KMS-11 (cell line): ENCODE results near the gene PRR9.

Experiments
- H2AFZ ChIP-seq: fragments of 200-600 bp; sonication (generic); 2 replicates; pipeline ENCODE4 v1.6.1; 2016; ENCODE audit warnings: antibody characterized with exemption, mixed run types, low read depth
- H3K27ac ChIP-seq: fragments of 200-600 bp; sonication (generic); 2 replicates; pipeline ENCODE4 v1.6.1; 2016; ENCODE audit warnings: mild to moderate bottlenecking, mixed run types
- H3K27me3 ChIP-seq: fragments of 200-600 bp; sonication (generic); 2 replicates; pipeline ENCODE4 v1.6.1; 2017; ENCODE audit warnings: mild to moderate bottlenecking, low read depth, mixed run types, moderate library complexity; ENCODE audit not compliant: insufficient read depth
- H3K36me3 ChIP-seq: fragments of 200-600 bp; sonication (generic); 2 replicates; pipeline ENCODE4 v1.6.1; 2017; ENCODE audit warnings: mild to moderate bottlenecking, mixed run types; ENCODE audit not compliant: insufficient read depth
- H3K4me1 ChIP-seq: fragments of 200-600 bp; sonication (generic); 2 replicates; pipeline ENCODE4 v1.6.1; 2016; ENCODE audit warnings: mild to moderate bottlenecking, low read depth, mixed run types; ENCODE audit not compliant: poor library complexity, severe bottlenecking
- H3K4me2 ChIP-seq: fragments of 200-600 bp; sonication (generic); 2 replicates; pipeline ENCODE4 v1.7.0; 2016; ENCODE audit warnings: mild to moderate bottlenecking, mixed run types
- H3K4me3 ChIP-seq: fragments of 200-600 bp; sonication (generic); IDR thresholded peaks from 2 replicates; pipeline ENCODE4 v1.6.1; 2017; ENCODE audit warnings: low read depth, low read length, mixed read lengths; ENCODE audit not compliant: insufficient read depth
- H3K79me2 ChIP-seq: fragments of 200-600 bp; sonication (generic); 2 replicates; pipeline ENCODE4 v1.6.1; 2016; ENCODE audit warnings: low read depth, mixed run types; ENCODE audit not compliant: insufficient read depth
- H3K9ac ChIP-seq: fragments of 200-600 bp; sonication (generic); 2 replicates; pipeline ENCODE4 v1.6.1; 2016; ENCODE audit warnings: mild to moderate bottlenecking, mixed run types
- H4K20me1 ChIP-seq: fragments of 200-600 bp; sonication (generic); 2 replicates; pipeline ENCODE4 v1.6.1; 2016; ENCODE audit warnings: mild to moderate bottlenecking, mixed run types; ENCODE audit not compliant: insufficient read depth
- CTCF ChIP-seq: fragments of 200-600 bp; sonication (generic); conservative IDR thresholded peaks from 2 replicates; pipeline ENCODE4 v1.6.1; 2017; ENCODE audit warnings: low read depth, mild to moderate bottlenecking, antibody characterized with exemption, low read length, moderate library complexity, mixed read lengths

PRR9 gene

DNA sequence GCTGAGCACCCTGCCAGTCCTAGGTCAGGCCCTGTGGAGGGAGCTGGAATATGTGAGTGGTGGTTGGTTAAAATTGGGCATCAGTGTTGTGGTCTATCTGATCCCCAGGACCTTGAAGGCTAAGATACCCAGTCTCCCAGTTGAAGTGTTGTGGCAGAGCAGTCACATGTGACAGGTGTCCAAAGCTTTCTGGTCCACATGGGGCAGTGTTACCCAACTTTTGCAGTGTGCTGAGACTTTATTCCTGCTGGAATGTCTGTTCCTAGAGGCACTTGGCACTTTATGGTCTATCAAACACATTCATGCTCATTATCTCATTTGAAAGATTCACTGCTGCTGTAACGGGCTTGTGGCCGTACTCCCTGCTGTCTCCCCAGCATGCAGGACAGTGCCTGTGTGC, 21.1 kb downstream of the PRR9 start:
- Histone ChIP-seq H3K36me3 (no peaks in the 10 kb centered on the region), H3K27me3 (no peaks in the 10 kb centered on the region), H3K4me1 (peaks cover 8% of the 10 kb centered on the region), H3K9ac (no peak overlapping the region), H3K4me3 (no peak overlapping the region), H3K4me2 (no peak overlapping the region), H4K20me1 (no peaks in the 10 kb centered on the region), H3K27ac (no peak overlapping the region), H3K79me2 (no peaks in the 10 kb centered on the region), H2AFZ (no peak overlapping the region)
- peak; percentile 82 for TF ChIP-seq CTCF

GRCh38 chr1:153242160-153242559, 24.8 kb downstream of the PRR9 start:
- no peaks in the 10 kb centered on the region for H4K20me1 ChIP-seq
- no peaks in the 10 kb centered on the region for H3K79me2 ChIP-seq
- no peak overlapping the region for H3K4me3 ChIP-seq
- H3K27me3 ChIP-seq = no peaks in the 10 kb centered on the region
- no peak overlapping the region for H3K4me2 ChIP-seq
- H3K9ac ChIP-seq = no peak overlapping the region
- no peak overlapping the region for H3K27ac ChIP-seq
- no peaks in the 10 kb centered on the region for H3K36me3 ChIP-seq
- H3K4me1 ChIP-seq = no peaks in the 10 kb centered on the region
- TF ChIP-seq CTCF = no peak
- no peak overlapping the region for H2AFZ ChIP-seq

- Histone ChIP-seq H3K9ac (no peak overlapping the region), H3K27ac (no peak overlapping the region), H3K4me1 (no peaks in the 10 kb centered on the region), H3K36me3 (no peaks in the 10 kb centered on the region), H3K4me2 (no peak overlapping the region), H2AFZ (no peak overlapping the region), H3K4me3 (no peak overlapping the region), H3K27me3 (no peaks in the 10 kb centered on the region), H3K79me2 (no peaks in the 10 kb centered on the region), H4K20me1 (no peaks in the 10 kb centered on the region)
- TF ChIP-seq CTCF = no peak
These were observed 28.1 kb downstream of the PRR9 start for GRCh38 chr1:153245466-153245865.

DNA sequence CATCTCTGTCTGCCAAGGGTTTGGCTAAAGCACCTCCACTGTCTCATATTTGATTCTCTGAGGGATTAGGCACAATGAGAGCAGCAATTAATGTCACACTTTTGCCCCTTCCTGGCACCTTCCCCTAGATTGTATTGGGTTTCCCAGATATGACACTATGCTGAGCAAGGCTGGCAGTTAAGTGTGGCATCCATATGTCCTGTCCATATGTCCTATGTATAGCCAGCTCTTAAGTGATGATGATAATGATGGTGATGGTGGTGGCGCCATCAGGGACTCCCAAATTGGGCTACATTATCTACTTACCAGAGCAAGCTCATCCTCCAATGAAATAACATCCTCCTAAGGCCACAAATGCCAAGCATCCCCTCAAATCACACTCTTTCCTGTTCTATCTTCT, 28.6 kb downstream of the PRR9 start:
- Histone ChIP-seq H3K27ac (no peak overlapping the region), H4K20me1 (no peaks in the 10 kb centered on the region), H3K4me1 (no peaks in the 10 kb centered on the region), H3K4me3 (no peak overlapping the region), H3K27me3 (no peaks in the 10 kb centered on the region), H2AFZ (no peak overlapping the region), H3K9ac (no peak overlapping the region), H3K36me3 (no peaks in the 10 kb centered on the region), H3K79me2 (no peaks in the 10 kb centered on the region), H3K4me2 (no peak overlapping the region)
- no peak for TF ChIP-seq CTCF

GRCh38 chr1:153246825-153247224, 29.4 kb downstream of the PRR9 start:
- no peaks in the 10 kb centered on the region for H3K27me3 ChIP-seq
- no peaks in the 10 kb centered on the region for H3K36me3 ChIP-seq
- no peak overlapping the region for H2AFZ ChIP-seq
- no peak overlapping the region for H3K9ac ChIP-seq
- no peak overlapping the region for H3K27ac ChIP-seq
- H3K4me2 ChIP-seq = no peak overlapping the region
- H3K79me2 ChIP-seq = no peaks in the 10 kb centered on the region
- H4K20me1 ChIP-seq = no peaks in the 10 kb centered on the region
- TF ChIP-seq CTCF = no peak
- no peak overlapping the region for H3K4me3 ChIP-seq
- H3K4me1 ChIP-seq = no peaks in the 10 kb centered on the region
